Posterior vena cava (tissue), 2 donors: ENCODE measurements around the gene NECTIN1. TPM values are rescaled to one million over a fixed set of nuclear protein-coding genes. Genes with fewer than 3 reads are reported as not detected.

Experiments used
- DNase-seq: peaks from one replicate; pipeline ENCODE4 v3.0.0-alpha.2; 2020; ENCODE audit warnings: low spot score
- intact Hi-C, 2 donors: fragments of 100-400 bp; cut with DNase I; formaldehyde crosslinking; loops; one replicate each; pipeline versions ENCODE4 v1.14.1 to v1.14.2; 2022 to 2023
- total RNA-seq, 2 donors: library from RNA; stranded (reverse); fragmentation: NEBNext Ultra II Directional; extraction: Animal tissue kit (Norgen Biotek cat#: 25700); gene quantifications; one replicate each; pipeline ENCODE4 v1.2.1, GENCODE V29; 2021
- donor health status: DM: yes; HTN: yes; CAD: no.
- donor health status: DM: yes; HTN: yes; CAD: no.

Gene NECTIN1
- total RNA-seq, 2 donors from 2014 or later = 10.6 to 11.4 TPM

GRCh38 chr11:119664701-119665420 is 64.1 kb downstream of the NECTIN1 start:
- intact Hi-C loops = loop anchor here in 1 of 2 donors (5.0 kb wide), 3 partner anchors 62 to 442 kb away; partner anchors contain the start of gene NECTIN1
- DNase-seq = no peak

GRCh38 chr11:119664063-119664572 is 64.9 kb downstream of the NECTIN1 start:
- intact Hi-C loops = no loop called here
- DNase-seq = no peak

- no peak for DNase-seq
- intact Hi-C loops = no loop called here
These were observed 65.7 kb downstream of the NECTIN1 start for GRCh38 chr11:119663279-119663678.

- no peak for DNase-seq
- intact Hi-C loops = no loop called here
These were observed 67.8 kb downstream of the NECTIN1 start for GRCh38 chr11:119661226-119661625.

- DNase-seq = no peak
- intact Hi-C loops = no loop called here
These were observed 68.9 kb downstream of the NECTIN1 start for GRCh38 chr11:119659971-119660723.

GRCh38 chr11:119652907-119653659 is 75.9 kb downstream of the NECTIN1 start:
- intact Hi-C loops = no loop called here
- DNase-seq = no peak

GRCh38 chr11:119651802-119652584 is 77.0 kb downstream of the NECTIN1 start:
- intact Hi-C loops = no loop called here
- DNase-seq = no peak

GRCh38 chr11:119650251-119650650 is 78.7 kb downstream of the NECTIN1 start:
- intact Hi-C loops = no loop called here
- no peak for DNase-seq

- intact Hi-C loops = no loop called here
- no peak for DNase-seq
These were observed 81.7 kb downstream of the NECTIN1 start for GRCh38 chr11:119647254-119647653.

- intact Hi-C loops = no loop called here
- DNase-seq = no peak
These were observed 84.0 kb downstream of the NECTIN1 start for GRCh38 chr11:119645018-119645417.

- intact Hi-C loops = no loop called here
- DNase-seq = no peak
These were observed 84.5 kb downstream of the NECTIN1 start for GRCh38 chr11:119644502-119644901.

GRCh38 chr11:119643876-119644225 is 85.1 kb downstream of the NECTIN1 start:
- intact Hi-C loops = no loop called here

GRCh38 chr11:119643212-119643875 is 85.7 kb downstream of the NECTIN1 start:
- DNase-seq = no peak
- intact Hi-C loops = no loop called here

More at GRCh38 chr11:119643876-119644225, 85.1 kb downstream of the NECTIN1 start:
- no peak for DNase-seq

GRCh38 chr11:119641983-119642745 is 86.8 kb downstream of the NECTIN1 start:
- intact Hi-C loops = no loop called here

GRCh38 chr11:119640541-119640940 is 88.5 kb downstream of the NECTIN1 start:
- intact Hi-C loops = no loop called here
- DNase-seq = no peak

More at GRCh38 chr11:119641983-119642745, 86.8 kb downstream of the NECTIN1 start:
- no peak for DNase-seq

- no peak for DNase-seq
- intact Hi-C loops = no loop called here
These were observed 89.3 kb downstream of the NECTIN1 start for GRCh38 chr11:119639642-119640205.

- DNase-seq = no peak
These were observed 90.1 kb downstream of the NECTIN1 start for GRCh38 chr11:119638851-119639250.

More at GRCh38 chr11:119638851-119639250, 90.1 kb downstream of the NECTIN1 start:
- intact Hi-C loops = no loop called here
